Measurements from ENCODE around the gene TSPAN9.

Gene TSPAN9

GRCh38 chr12:3256103-3256631, 179.0 kb downstream of the TSPAN9 start:
- DNase-seq = no peak

GRCh38 chr12:3257411-3257810, 180.2 kb downstream of the TSPAN9 start:
- no peak for DNase-seq

GRCh38 chr12:3259973-3260372, 182.8 kb downstream of the TSPAN9 start:
- no peak for DNase-seq

GRCh38 chr12:3261782-3262359, 184.7 kb downstream of the TSPAN9 start:
- no peak for DNase-seq

GRCh38 chr12:3262470-3262869, 185.3 kb downstream of the TSPAN9 start:
- no peak for DNase-seq

GRCh38 chr12:3263282-3263681, 186.1 kb downstream of the TSPAN9 start:
- DNase-seq = no peak

- DNase-seq = no peak
Measured at GRCh38 chr12:3263939-3264922, 187.1 kb downstream of the TSPAN9 start.

GRCh38 chr12:3265406-3265805, 188.2 kb downstream of the TSPAN9 start:
- no peak for DNase-seq

- no peak for DNase-seq
Measured at GRCh38 chr12:3266638-3267037, 189.5 kb downstream of the TSPAN9 start.

GRCh38 chr12:3267690-3268089, 190.5 kb downstream of the TSPAN9 start:
- no peak for DNase-seq

GRCh38 chr12:3269594-3269993, 192.4 kb downstream of the TSPAN9 start:
- no peak for DNase-seq

GRCh38 chr12:3271146-3271545, 194.0 kb downstream of the TSPAN9 start:
- DNase-seq = no peak

GRCh38 chr12:3271639-3272038, 194.5 kb downstream of the TSPAN9 start:
- no peak for DNase-seq

- DNase-seq = no peak
Measured at GRCh38 chr12:3272958-3273357, 195.8 kb downstream of the TSPAN9 start.

GRCh38 chr12:3273409-3273853, 196.3 kb downstream of the TSPAN9 start:
- DNase-seq = no peak

- no peak for DNase-seq
Measured at GRCh38 chr12:3274664-3275063, 197.5 kb downstream of the TSPAN9 start.

- peak; percentile 20 to 21 for DNase-seq
Measured at GRCh38 chr12:3275171-3276041, 198.2 kb downstream of the TSPAN9 start.

GRCh38 chr12:3276226-3276625, 199.0 kb downstream of the TSPAN9 start:
- DNase-seq = no peak

GRCh38 chr12:3277306-3277943, 200.2 kb downstream of the TSPAN9 start:
- DNase-seq = no peak

GRCh38 chr12:3278681-3279414, 201.7 kb downstream of the TSPAN9 start:
- no peak for DNase-seq

GRCh38 chr12:3279415-3279780, 202.2 kb downstream of the TSPAN9 start:
- no peak for DNase-seq

GRCh38 chr12:3279832-3280231, 202.7 kb downstream of the TSPAN9 start:
- no peak for DNase-seq
